K562 (cell line): Measurements from ENCODE around the gene SRGAP3. TPM values are rescaled to one million over a fixed set of nuclear protein-coding genes. Genes with fewer than 3 reads are reported as not detected.

Experiments
- ATAC-seq: fragments of 200-7000 bp; cut with Tn5 transposase; 3 replicates; pipeline ENCODE4 v1.9.1; 2020; ENCODE audit warnings: moderate library complexity
- BruUV-seq: library from RNA; stranded (reverse); fragments of 400-500 nt; replicated peaks from 2 replicates; lab custom pipeline; 2021; lab: Mats Ljungman, UMichigan
- CTCF ChIA-PET: fragments of 300-600 bp; formaldehyde crosslinking; extraction: SDS; loops from one replicate; lab custom pipeline; 2021; ENCODE audit warnings: low intra/inter-chr PET ratio; lab: Yijun Ruan, JAX
- POLR2A ChIA-PET: fragments of 300-600, 350-650 bp; sonication (Branson Sonifier 250); formaldehyde crosslinking; extraction: SDS; loops from one replicate; lab custom pipeline; 2021; ENCODE audit warnings: antibody characterized with exemption, inconsistent platforms; lab: Yijun Ruan, JAX
- DNase-seq, 4 experiments: peaks; one replicate each; pipeline versions ENCODE4 v3.0.0 to v3.0.0-alpha.2; 2011 to 2018; ENCODE audit warnings: low spot score in 3 of 4, mixed read lengths in 3 of 4; ENCODE audit errors: extremely low read depth in 1 of 4
- FAIRE-seq: peaks from 2 replicates; lab custom pipeline; 2011; peaks lifted over from hg19 to GRCh38; lab: Jason Lieb, UNC
- H2AFZ ChIP-seq: 2 replicates; pipeline ENCODE4 v1.6.0; 2011; ENCODE audit warnings: low read depth, low read length, control low read depth, inconsistent platforms
- H3K27ac ChIP-seq: fragments of 200-600 bp; 3 replicates; pipeline ENCODE4 v1.8.0; 2011; ENCODE audit warnings: low read depth, mild to moderate bottlenecking, control low read depth, inconsistent platforms, low read length, moderate library complexity, mixed read lengths; ENCODE audit errors: extremely low read depth
- H3K27me3 ChIP-seq, 2 experiments: fragments of 300-600 bp in 1 of 2; 2 replicates in 1 of 2; 3 replicates in 1 of 2; pipeline versions ENCODE4 v1.6.0 to v1.8.0; 2011; ENCODE audit warnings: inconsistent platforms in 2 of 2, low read length in 2 of 2, mild to moderate bottlenecking in 1 of 2, mixed read lengths in 1 of 2, moderate library complexity in 1 of 2; ENCODE audit not compliant: control insufficient read depth in 2 of 2, insufficient read depth in 2 of 2
- H3K36me3 ChIP-seq: fragments of 300-600 bp; 3 replicates; pipeline ENCODE4 v1.8.0; 2011; ENCODE audit warnings: mild to moderate bottlenecking, low read length, inconsistent platforms; ENCODE audit not compliant: control insufficient read depth, insufficient read depth
- H3K4me1 ChIP-seq, 2 experiments: fragments of 200-600 bp in 1 of 2; replicated peaks in 1 of 2; 2 replicates in 1 of 2; 3 replicates in 1 of 2; pipeline versions ENCODE4 v1.5.1 to v1.8.0; 2011; ENCODE audit warnings: inconsistent platforms in 2 of 2, low read length in 2 of 2, mild to moderate bottlenecking in 1 of 2, mixed read lengths in 1 of 2, moderate library complexity in 1 of 2; ENCODE audit not compliant: control insufficient read depth in 2 of 2, insufficient read depth in 2 of 2
- H3K4me2 ChIP-seq: 2 replicates; pipeline ENCODE4 v1.6.1; 2011; ENCODE audit warnings: low read length, control low read depth, inconsistent platforms, mixed read lengths; ENCODE audit not compliant: insufficient read depth
- H3K4me3 ChIP-seq: fragments of 200-600 bp; sonication (generic), shearing (Covaris generic); 2 replicates; pipeline ENCODE4 v1.5.1; 2016; ENCODE audit warnings: control low read depth, inconsistent platforms
- H3K79me2 ChIP-seq: fragments of 200-600 bp; 3 replicates; pipeline ENCODE4 v1.8.0; 2011; ENCODE audit warnings: low read length, inconsistent platforms; ENCODE audit not compliant: control insufficient read depth, insufficient read depth
- H3K9ac ChIP-seq, 2 experiments: 2 replicates each; pipeline versions ENCODE4 v1.6.0 to v1.6.1; 2011; ENCODE audit warnings: low read depth in 2 of 2, low read length in 2 of 2, control low read depth in 1 of 2, inconsistent platforms in 1 of 2, mild to moderate bottlenecking in 1 of 2, mixed read lengths in 1 of 2; ENCODE audit not compliant: insufficient read depth in 1 of 2
- H3K9me1 ChIP-seq: one replicate; pipeline ENCODE4 v1.6.0; 2011; ENCODE audit warnings: inconsistent platforms, mild to moderate bottlenecking, low read length, moderate library complexity; ENCODE audit not compliant: control insufficient read depth, insufficient read depth
- H3K9me3 ChIP-seq: replicated peaks from 2 replicates; pipeline ENCODE4 v1.5.1; 2011; ENCODE audit warnings: low read depth, low read length, inconsistent platforms; ENCODE audit not compliant: control insufficient read depth, insufficient read depth
- H4K20me1 ChIP-seq: replicated peaks from 2 replicates; pipeline ENCODE4 v1.6.1; 2011; ENCODE audit warnings: low read length, inconsistent platforms, mixed read lengths; ENCODE audit not compliant: control insufficient read depth, insufficient read depth
- HOMEZ ChIP-seq: fragments of 250-450 bp; sonication (Bioruptor Pico); IDR thresholded peaks from 2 replicates; pipeline ENCODE4 v1.4.0; 2020; ENCODE audit warnings: mild to moderate bottlenecking, moderate library complexity
- MXI1 ChIP-seq: IDR thresholded peaks from 2 replicates; pipeline ENCODE4 v1.6.1; 2011; ENCODE audit warnings: low read depth, mild to moderate bottlenecking, improper control_type of control experiment, low read length
- NCOA4 ChIP-seq: fragments of 450-650 bp; IDR thresholded peaks from 2 replicates; pipeline ENCODE4 v1.6.1; 2018; ENCODE audit warnings: mild to moderate bottlenecking; ENCODE audit not compliant: partially characterized antibody
- XRCC4 ChIP-seq: IDR thresholded peaks from one replicate; pipeline ENCODE4 v1.6.1; 2011; ENCODE audit not compliant: insufficient read depth, insufficient read length; ENCODE audit errors: extremely low read depth
- WGBS: fragments of 100-300 bp; shearing (Covaris generic); methylation state at CpG from one replicate; pipeline ENCODE4 v1.1.6; 2016; ENCODE audit warnings: low coverage, mixed read lengths; ENCODE audit not compliant: insufficient coverage; ENCODE audit errors: missing lambda C conversion rate; 5-methylcytosine and 5-hydroxymethylcytosine counted together
- in situ Hi-C: fragments of 300-500 bp; cut with MboI; formaldehyde crosslinking; loops from 4 replicates; pipeline ENCODE4 v1.15.0; 2018; ENCODE audit warnings: inconsistent platforms, mixed read lengths
- intact Hi-C: fragments of 100-400 bp; cut with micrococcal nuclease; formaldehyde crosslinking; loops from 2 replicates; pipeline ENCODE4 v1.14.2; 2022
- polyA plus RNA-seq, 8 experiments: library from polyadenylated mRNA; depleted of rRNA in 4 of 8; stranded (reverse) in 5 of 8; unstranded in 3 of 8; fragments of >200 nt; fragmentation: Nextera tagmentation in 2 of 8; fragmentation: Illumina TruSeq in 1 of 8; extraction: Ambion mirVana in 2 of 8; extraction: Trizol in 1 of 8; gene quantifications; 2 replicates each; pipeline versions ENCODE4 v1.2.1 to v1.2.3, GENCODE V29; 2011 to 2014; ENCODE audit warnings: inconsistent platforms in 1 of 8, missing spikeins in 1 of 8
- total RNA-seq, 7 experiments: library from RNA; depleted of rRNA in 6 of 7; stranded (reverse); fragments of >200 nt in 6 of 7; fragmentation: Illumina TruSeq in 2 of 7; extraction: Trizol in 2 of 7; gene quantifications; 2 replicates each; pipeline versions ENCODE4 v1.2.1 to v1.2.3, GENCODE V29; 2011 to 2021; ENCODE audit warnings: low replicate concordance in 1 of 7
- TF ChIP-seq, protein P1 (sequence below): sonication (generic); formaldehyde crosslinking; IDR thresholded peaks from 2 replicates; pipeline ENCODE4 v1.8.0; 2022; ENCODE audit warnings: mild to moderate bottlenecking, missing genetic modification reagents

SRGAP3 gene
- total and polyA plus RNA-seq, 9 of the 15 experiments (the other 6 are each of a cell fraction or from before 2014, with no cell fraction given), result 0.11 to 0.85 (median 0.35) TPM; not detected in 2

GRCh38 chr3:9246189-9246588, 3.3 kb downstream of the SRGAP3 start:
- in situ Hi-C loops, result no loop called here
- no peaks in the 10 kb centered on the region for H3K9me1 ChIP-seq
- no peak overlapping the region for H3K4me2 ChIP-seq
- H3K27ac ChIP-seq, result no peak overlapping the region
- ChIA-PET CTCF (no interaction called here), POLR2A (no interaction called here)
- no peak for DNase-seq
- H3K4me1 ChIP-seq, result peaks cover 0 to 6% of the 10 kb centered on the region in 2 experiments; a peak in 3 of 5 replicates
- TF ChIP-seq XRCC4 (no peak), NCOA4 (no peak), HOMEZ (CRISPR knock-in tag) (no peak), MXI1 (no peak)
- TF ChIP-seq, protein P1, sequence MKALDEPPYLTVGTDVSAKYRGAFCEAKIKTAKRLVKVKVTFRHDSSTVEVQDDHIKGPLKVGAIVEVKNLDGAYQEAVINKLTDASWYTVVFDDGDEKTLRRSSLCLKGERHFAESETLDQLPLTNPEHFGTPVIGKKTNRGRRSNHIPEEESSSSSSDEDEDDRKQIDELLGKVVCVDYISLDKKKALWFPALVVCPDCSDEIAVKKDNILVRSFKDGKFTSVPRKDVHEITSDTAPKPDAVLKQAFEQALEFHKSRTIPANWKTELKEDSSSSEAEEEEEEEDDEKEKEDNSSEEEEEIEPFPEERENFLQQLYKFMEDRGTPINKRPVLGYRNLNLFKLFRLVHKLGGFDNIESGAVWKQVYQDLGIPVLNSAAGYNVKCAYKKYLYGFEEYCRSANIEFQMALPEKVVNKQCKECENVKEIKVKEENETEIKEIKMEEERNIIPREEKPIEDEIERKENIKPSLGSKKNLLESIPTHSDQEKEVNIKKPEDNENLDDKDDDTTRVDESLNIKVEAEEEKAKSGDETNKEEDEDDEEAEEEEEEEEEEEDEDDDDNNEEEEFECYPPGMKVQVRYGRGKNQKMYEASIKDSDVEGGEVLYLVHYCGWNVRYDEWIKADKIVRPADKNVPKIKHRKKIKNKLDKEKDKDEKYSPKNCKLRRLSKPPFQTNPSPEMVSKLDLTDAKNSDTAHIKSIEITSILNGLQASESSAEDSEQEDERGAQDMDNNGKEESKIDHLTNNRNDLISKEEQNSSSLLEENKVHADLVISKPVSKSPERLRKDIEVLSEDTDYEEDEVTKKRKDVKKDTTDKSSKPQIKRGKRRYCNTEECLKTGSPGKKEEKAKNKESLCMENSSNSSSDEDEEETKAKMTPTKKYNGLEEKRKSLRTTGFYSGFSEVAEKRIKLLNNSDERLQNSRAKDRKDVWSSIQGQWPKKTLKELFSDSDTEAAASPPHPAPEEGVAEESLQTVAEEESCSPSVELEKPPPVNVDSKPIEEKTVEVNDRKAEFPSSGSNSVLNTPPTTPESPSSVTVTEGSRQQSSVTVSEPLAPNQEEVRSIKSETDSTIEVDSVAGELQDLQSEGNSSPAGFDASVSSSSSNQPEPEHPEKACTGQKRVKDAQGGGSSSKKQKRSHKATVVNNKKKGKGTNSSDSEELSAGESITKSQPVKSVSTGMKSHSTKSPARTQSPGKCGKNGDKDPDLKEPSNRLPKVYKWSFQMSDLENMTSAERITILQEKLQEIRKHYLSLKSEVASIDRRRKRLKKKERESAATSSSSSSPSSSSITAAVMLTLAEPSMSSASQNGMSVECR (CRISPR knock-in tag), result no peak
- H3K36me3 ChIP-seq, result no peaks in the 10 kb centered on the region
- FAIRE-seq, result no peak
- no peak for ATAC-seq
- H4K20me1 ChIP-seq, result no peaks in the 10 kb centered on the region
- peaks cover 32 to 49% of the 10 kb centered on the region in 2 experiments for H3K27me3 ChIP-seq
- BruUV-seq, result no TSS peak
- intact Hi-C loops, result no loop called here
- H3K4me3 ChIP-seq, result no peak overlapping the region
- H3K79me2 ChIP-seq, result no peaks in the 10 kb centered on the region
- H2AFZ ChIP-seq, result no peak overlapping the region
- no peaks in the 10 kb centered on the region for H3K9me3 ChIP-seq
- under 1% methylated on average over 4 of the region's 4 CpGs for WGBS
- H3K9ac ChIP-seq, result no peak overlapping the region
